DOHH2 (cell line): ENCODE results near the gene PEMT.

Source experiments
- H3F3A ChIP-seq: fragments of 200-600 bp; sonication (generic), shearing (Covaris generic); 2 replicates; pipeline ENCODE4 v1.6.0; 2016; ENCODE audit warnings: antibody characterized with exemption, mild to moderate bottlenecking; ENCODE audit not compliant: control insufficient read depth, insufficient read depth
- H3K27ac ChIP-seq: fragments of 200-600 bp; sonication (generic); 2 replicates; pipeline ENCODE4 v1.5.1; 2014; ENCODE audit warnings: low read depth, mild to moderate bottlenecking, low read length, moderate library complexity
- H3K27me3 ChIP-seq: fragments of 200-600 bp; sonication (generic); 2 replicates; pipeline ENCODE4 v1.6.1; 2014; ENCODE audit warnings: mild to moderate bottlenecking, low read length, mixed read lengths; ENCODE audit not compliant: control insufficient read depth
- H3K36me3 ChIP-seq: fragments of 200-600 bp; sonication (generic); 2 replicates; pipeline ENCODE4 v1.6.1; 2014; ENCODE audit warnings: mild to moderate bottlenecking, low read length, moderate library complexity, mixed read lengths; ENCODE audit not compliant: control insufficient read depth
- H3K4me1 ChIP-seq: fragments of 200-600 bp; sonication (generic); 2 replicates; pipeline ENCODE4 v1.6.1; 2014; ENCODE audit warnings: mild to moderate bottlenecking, low read length, mixed read lengths; ENCODE audit not compliant: control insufficient read depth
- H3K4me2 ChIP-seq: fragments of 200-600 bp; sonication (generic); 2 replicates; pipeline ENCODE4 v1.6.0; 2014; ENCODE audit warnings: mild to moderate bottlenecking, low read length, moderate library complexity
- H3K4me3 ChIP-seq: fragments of 200-600 bp; sonication (generic); 2 replicates; pipeline ENCODE4 v1.5.1; 2014; ENCODE audit warnings: mild to moderate bottlenecking, low read length, mixed read lengths
- H3K79me2 ChIP-seq: fragments of 200-600 bp; sonication (generic); 2 replicates; pipeline ENCODE4 v1.6.1; 2014; ENCODE audit warnings: mild to moderate bottlenecking, low read length, mixed read lengths; ENCODE audit not compliant: control insufficient read depth
- H3K9me2 ChIP-seq: fragments of 200-600 bp; sonication (generic); replicated peaks from 2 replicates; pipeline ENCODE4 v1.6.1; 2014; ENCODE audit warnings: mild to moderate bottlenecking, low read length, mixed read lengths; ENCODE audit not compliant: control insufficient read depth
- H3K9me3 ChIP-seq: fragments of 200-600 bp; sonication (generic); 2 replicates; pipeline ENCODE4 v1.6.1; 2014; ENCODE audit warnings: antibody characterized with exemption, low read length, mixed read lengths; ENCODE audit not compliant: control insufficient read depth, insufficient read depth
- H4K20me1 ChIP-seq: fragments of 200-600 bp; sonication (generic); 2 replicates; pipeline ENCODE4 v1.6.0; 2014; ENCODE audit warnings: low read depth, mild to moderate bottlenecking, antibody characterized with exemption, low read length, moderate library complexity; ENCODE audit not compliant: control insufficient read depth, insufficient read depth
- EZH2phosphoT487 ChIP-seq: fragments of 200-600 bp; sonication (generic); IDR thresholded peaks from 2 replicates; pipeline ENCODE4 v1.6.1; 2017; ENCODE audit warnings: borderline replicate concordance, mild to moderate bottlenecking, antibody characterized with exemption, low read length, moderate library complexity, mixed read lengths
- TF ChIP-seq, protein P1 (sequence below): fragments of 200-600 bp; sonication (generic); IDR thresholded peaks from one replicate; pipeline ENCODE4 v1.5.1; 2014; ENCODE audit warnings: antibody characterized with exemption, mild to moderate bottlenecking, low read depth, low read length; ENCODE audit not compliant: poor library complexity, severe bottlenecking

Gene PEMT

DNA sequence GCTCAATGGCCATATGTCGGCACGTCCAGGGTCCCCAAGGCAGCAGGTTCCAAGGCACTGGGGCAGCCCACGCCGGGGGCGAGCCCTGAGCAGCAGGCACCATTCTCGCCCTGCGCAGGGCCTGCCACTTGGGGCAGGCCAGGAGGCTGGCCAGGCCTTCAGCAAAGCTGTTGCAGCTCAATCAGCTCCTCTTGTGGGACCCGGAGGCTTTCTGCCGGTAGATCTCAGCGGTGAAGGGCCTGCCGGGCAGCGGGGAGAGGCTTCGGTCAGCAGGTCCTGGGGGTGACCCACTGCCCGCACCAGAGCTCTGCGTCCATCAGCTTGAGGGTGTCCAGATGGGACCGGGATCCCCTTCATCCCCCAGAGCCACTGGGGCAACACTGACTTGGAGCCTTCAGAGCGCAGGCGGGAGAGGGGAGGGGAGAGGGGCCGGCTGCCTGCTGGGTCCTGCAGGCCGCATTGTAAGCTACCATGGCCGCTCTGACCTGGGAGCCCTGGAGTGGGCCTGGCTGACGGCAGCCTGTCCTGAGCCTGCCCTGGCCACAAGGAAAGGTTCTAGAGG lies 85.8 kb downstream of the PEMT start:
- no peak overlapping the region for H3K4me3 ChIP-seq
- no peak for TF ChIP-seq EZH2phosphoT487
- TF ChIP-seq, protein P1, sequence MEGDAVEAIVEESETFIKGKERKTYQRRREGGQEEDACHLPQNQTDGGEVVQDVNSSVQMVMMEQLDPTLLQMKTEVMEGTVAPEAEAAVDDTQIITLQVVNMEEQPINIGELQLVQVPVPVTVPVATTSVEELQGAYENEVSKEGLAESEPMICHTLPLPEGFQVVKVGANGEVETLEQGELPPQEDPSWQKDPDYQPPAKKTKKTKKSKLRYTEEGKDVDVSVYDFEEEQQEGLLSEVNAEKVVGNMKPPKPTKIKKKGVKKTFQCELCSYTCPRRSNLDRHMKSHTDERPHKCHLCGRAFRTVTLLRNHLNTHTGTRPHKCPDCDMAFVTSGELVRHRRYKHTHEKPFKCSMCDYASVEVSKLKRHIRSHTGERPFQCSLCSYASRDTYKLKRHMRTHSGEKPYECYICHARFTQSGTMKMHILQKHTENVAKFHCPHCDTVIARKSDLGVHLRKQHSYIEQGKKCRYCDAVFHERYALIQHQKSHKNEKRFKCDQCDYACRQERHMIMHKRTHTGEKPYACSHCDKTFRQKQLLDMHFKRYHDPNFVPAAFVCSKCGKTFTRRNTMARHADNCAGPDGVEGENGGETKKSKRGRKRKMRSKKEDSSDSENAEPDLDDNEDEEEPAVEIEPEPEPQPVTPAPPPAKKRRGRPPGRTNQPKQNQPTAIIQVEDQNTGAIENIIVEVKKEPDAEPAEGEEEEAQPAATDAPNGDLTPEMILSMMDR: no peak
- H3K9me3 ChIP-seq: no peaks in the 10 kb centered on the region

DNA sequence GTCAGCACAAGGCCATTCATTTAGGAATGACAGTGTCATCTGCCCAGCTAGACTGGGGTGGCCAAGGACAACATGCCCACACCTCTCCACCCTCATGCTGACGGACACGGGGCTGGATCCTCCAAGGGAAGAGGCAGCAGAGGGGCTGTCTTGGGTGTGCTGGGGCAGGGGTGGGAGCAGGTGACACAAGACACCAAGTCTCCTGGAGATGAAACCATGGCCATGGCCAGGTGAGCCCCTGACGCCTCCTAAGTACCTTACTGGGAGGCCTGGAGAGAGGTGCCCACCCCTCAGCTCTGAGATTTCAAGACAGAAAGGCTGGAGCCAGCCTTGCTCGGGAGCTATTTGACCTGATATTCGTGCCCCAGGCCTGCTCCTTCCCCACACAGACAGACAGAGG lies 86.4 kb downstream of the PEMT start:
- no peak for TF ChIP-seq EZH2phosphoT487
- TF ChIP-seq, protein P1: no peak
- Histone ChIP-seq H3K36me3 (no peaks in the 10 kb centered on the region), H3K9me3 (no peaks in the 10 kb centered on the region), H3K4me3 (no peak overlapping the region), H3K4me1 (peaks cover 5% of the 10 kb centered on the region; the same call in 1 of the 2 replicates), H3K9me2 (no peaks in the 10 kb centered on the region), H3F3A (no peaks in the 10 kb centered on the region), H3K4me2 (no peak overlapping the region), H3K27me3 (no peaks in the 10 kb centered on the region), H3K79me2 (no peaks in the 10 kb centered on the region), H4K20me1 (no peaks in the 10 kb centered on the region), H3K27ac (no peak overlapping the region)

More for the DNA sequence above, 85.8 kb downstream of the PEMT start:
- H3F3A ChIP-seq: no peaks in the 10 kb centered on the region
- no peaks in the 10 kb centered on the region for H3K79me2 ChIP-seq
- no peaks in the 10 kb centered on the region for H3K36me3 ChIP-seq
- H3K4me1 ChIP-seq: peaks cover 5% of the 10 kb centered on the region; the same call in 1 of the 2 replicates
- H4K20me1 ChIP-seq: no peaks in the 10 kb centered on the region
- no peak overlapping the region for H3K27ac ChIP-seq
- H3K27me3 ChIP-seq: no peaks in the 10 kb centered on the region
- no peak overlapping the region for H3K4me2 ChIP-seq
- no peaks in the 10 kb centered on the region for H3K9me2 ChIP-seq

DNA sequence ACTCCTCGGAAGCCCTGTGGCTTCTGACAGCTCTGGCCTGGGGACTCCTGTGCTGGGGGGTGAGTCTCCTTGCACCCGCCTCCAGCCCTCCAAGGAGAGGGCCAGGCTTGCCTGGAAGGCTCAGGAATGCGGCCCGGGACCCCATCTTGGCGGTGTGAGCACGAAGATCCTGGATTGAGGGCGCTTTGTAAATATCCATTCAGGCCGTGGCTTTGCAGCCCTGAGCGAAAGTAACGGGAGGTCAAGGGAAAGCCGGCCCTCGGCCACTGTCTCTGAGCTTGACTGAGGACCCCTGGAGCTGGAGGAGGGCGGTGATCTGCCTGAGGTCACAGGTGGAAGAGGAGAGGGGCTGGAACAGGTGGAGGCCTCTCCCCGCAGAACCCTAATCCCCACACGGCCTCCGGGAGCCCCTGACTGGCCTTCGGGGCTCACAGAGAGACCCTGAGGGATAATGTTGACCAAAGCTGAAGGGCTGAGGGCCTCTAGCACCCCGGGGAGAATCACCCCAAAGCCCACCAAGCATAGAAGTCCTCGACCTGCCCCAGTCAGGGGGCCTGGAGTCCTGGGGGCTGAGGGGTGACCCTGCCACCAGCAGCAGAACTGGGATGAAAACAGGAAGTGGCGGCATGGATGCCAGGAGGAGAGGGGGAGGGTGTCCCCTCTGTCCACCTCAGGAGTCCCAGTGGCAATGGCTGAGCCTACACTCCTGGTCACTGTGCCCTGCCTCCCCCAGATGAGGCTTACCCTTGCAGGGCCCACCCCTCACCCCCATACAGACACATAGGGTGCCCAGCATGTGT lies 87.0 kb downstream of the PEMT start:
- Histone ChIP-seq H3F3A (no peaks in the 10 kb centered on the region), H3K4me3 (no peak overlapping the region), H3K4me1 (no peaks in the 10 kb centered on the region), H3K9me2 (no peaks in the 10 kb centered on the region), H3K9me3 (no peaks in the 10 kb centered on the region), H3K27me3 (no peaks in the 10 kb centered on the region), H4K20me1 (no peaks in the 10 kb centered on the region), H3K36me3 (no peaks in the 10 kb centered on the region), H3K27ac (no peak overlapping the region), H3K4me2 (no peak overlapping the region), H3K79me2 (no peaks in the 10 kb centered on the region)
- TF ChIP-seq, protein P1: no peak
- no peak for TF ChIP-seq EZH2phosphoT487
